OCI-LY7 (cell line): Measurements from ENCODE around the gene NRSN2. TPM values are rescaled to one million over a fixed set of nuclear protein-coding genes. Genes with fewer than 3 reads are reported as not detected.

Experiments
- BruUV-seq: library from RNA; stranded (reverse); fragments of 400-500 nt; replicated peaks from 2 replicates; lab custom pipeline; 2021; lab: Mats Ljungman, UMichigan
- CTCF ChIA-PET: fragments of 300-600 bp; sonication (Branson Sonifier 250); formaldehyde crosslinking; loops from one replicate; lab custom pipeline; 2022; ENCODE audit warnings: antibody characterized with exemption; ENCODE audit not compliant: unreplicated experiment; lab: Charles Lee
- POLR2A ChIA-PET: fragments of 300-600 bp; sonication (Branson Sonifier 250); formaldehyde crosslinking; loops from one replicate; lab custom pipeline; 2022; ENCODE audit warnings: antibody characterized with exemption; lab: Charles Lee
- DNase-seq: peaks from one replicate; pipeline ENCODE4 v3.0.0-alpha.2; 2015; ENCODE audit warnings: low spot score
- H2AFZ ChIP-seq: fragments of 200-600 bp; sonication (generic), shearing (Covaris generic); 2 replicates; pipeline ENCODE4 v1.6.1; 2014; ENCODE audit warnings: mild to moderate bottlenecking, antibody characterized with exemption, low read length, moderate library complexity
- H3K27ac ChIP-seq: fragments of 200-600 bp; sonication (generic); 2 replicates; pipeline ENCODE4 v1.5.1; 2014; ENCODE audit warnings: mixed run types, low read depth, mild to moderate bottlenecking, moderate library complexity, low read length, inconsistent platforms; ENCODE audit not compliant: poor library complexity, severe bottlenecking
- H3K36me3 ChIP-seq: fragments of 200-600 bp; sonication (generic); 2 replicates; pipeline ENCODE4 v1.6.1; 2014; ENCODE audit warnings: mild to moderate bottlenecking, antibody characterized with exemption, low read length, moderate library complexity, mixed read lengths; ENCODE audit not compliant: insufficient read depth
- H3K4me1 ChIP-seq: fragments of 200-600 bp; sonication (generic); 2 replicates; pipeline ENCODE4 v1.5.1; 2014; ENCODE audit warnings: mild to moderate bottlenecking, low read length; ENCODE audit not compliant: insufficient read depth, poor library complexity, severe bottlenecking
- H3K4me2 ChIP-seq: fragments of 200-600 bp; sonication (generic); 2 replicates; pipeline ENCODE4 v1.6.1; 2014; ENCODE audit warnings: mild to moderate bottlenecking, low read length
- H3K4me3 ChIP-seq: fragments of 200-600 bp; sonication (generic); 2 replicates; pipeline ENCODE4 v1.5.1; 2014; ENCODE audit warnings: mild to moderate bottlenecking, low read depth, low read length; ENCODE audit not compliant: poor library complexity, severe bottlenecking
- H3K79me2 ChIP-seq: fragments of 200-600 bp; sonication (generic); 2 replicates; pipeline ENCODE4 v1.6.1; 2016; ENCODE audit warnings: low read depth, mild to moderate bottlenecking, low read length, moderate library complexity, mixed read lengths; ENCODE audit not compliant: insufficient read depth
- H3K9me2 ChIP-seq: fragments of 200-600 bp; sonication (generic); 2 replicates; pipeline ENCODE4 v1.6.1; 2016; ENCODE audit warnings: mild to moderate bottlenecking, low read length, mixed read lengths; ENCODE audit not compliant: insufficient read depth
- H3K9me3 ChIP-seq: fragments of 200-600 bp; sonication (generic); 2 replicates; pipeline ENCODE4 v1.6.1; 2014; ENCODE audit warnings: mild to moderate bottlenecking, mixed run types, low read length, mixed read lengths
- H4K20me1 ChIP-seq: fragments of 200-600 bp; sonication (generic); 2 replicates; pipeline ENCODE4 v1.6.1; 2014; ENCODE audit warnings: mild to moderate bottlenecking, antibody characterized with exemption, low read length, moderate library complexity, mixed read lengths; ENCODE audit not compliant: insufficient read depth
- EZH2phosphoT487 ChIP-seq: fragments of 200-600 bp; sonication (generic); IDR thresholded peaks from 2 replicates; pipeline ENCODE4 v1.6.1; 2018; ENCODE audit warnings: low read depth, borderline replicate concordance, mild to moderate bottlenecking, mixed run types, antibody characterized with exemption, low read length, moderate library complexity, mixed read lengths
- intact Hi-C: fragments of 100-400 bp; cut with micrococcal nuclease; formaldehyde crosslinking; loops from one replicate; pipeline ENCODE4 v1.10.0; 2022; ENCODE audit not compliant: unreplicated experiment
- total RNA-seq, 2 experiments: library from RNA; depleted of rRNA in 1 of 2; stranded (reverse); fragments of >200 nt in 1 of 2; shearing (Covaris generic) in 1 of 2; gene quantifications; 2 replicates each; pipeline ENCODE4 v1.2.3, GENCODE V29; 2014 to 2022
- TF ChIP-seq, protein P1 (sequence below): fragments of 200-600 bp; sonication (generic); conservative IDR thresholded peaks from 2 replicates; pipeline ENCODE4 v1.5.1; 2014; ENCODE audit warnings: mild to moderate bottlenecking, antibody characterized with exemption, low read length, moderate library complexity, mixed read lengths

Gene NRSN2
- total RNA-seq, 2 experiments from 2014 or later = 0.32 to 0.86 TPM

DNA sequence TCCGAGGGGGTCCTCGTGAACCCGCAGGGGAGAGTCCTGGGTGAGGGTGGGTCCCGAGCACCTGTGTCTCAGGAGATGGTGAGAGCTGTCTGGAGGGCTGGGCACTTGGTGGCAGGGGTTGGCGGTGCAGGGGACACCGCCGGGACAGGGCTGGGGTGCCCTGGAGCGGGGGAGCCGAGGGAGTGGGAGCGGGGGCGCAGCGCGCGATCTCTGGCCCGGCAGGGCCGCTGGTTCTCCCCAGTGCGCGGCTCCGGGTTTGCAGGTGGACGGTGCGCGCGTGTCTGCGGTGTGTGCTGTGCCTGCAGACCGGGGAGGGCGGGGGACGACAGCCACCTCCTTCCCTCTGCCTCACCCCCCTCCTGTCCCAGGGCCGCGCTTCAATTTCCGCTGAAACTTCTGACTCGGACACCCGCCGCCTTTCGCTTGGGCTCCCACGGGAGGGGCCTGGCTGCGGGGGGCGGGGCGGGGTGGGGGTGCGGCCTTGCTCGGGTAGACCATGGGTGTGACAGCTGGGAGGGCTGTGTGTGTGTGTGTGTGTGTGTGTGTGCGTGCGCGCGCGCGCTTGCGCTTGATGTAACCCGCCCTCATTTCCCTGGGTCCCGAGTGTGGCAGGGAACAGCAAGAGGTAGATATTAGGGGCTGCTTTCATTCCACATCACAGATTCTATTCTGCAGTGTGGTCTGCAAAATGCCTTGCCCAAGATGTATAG is 34.8 kb downstream of the NRSN2 start:
- Histone ChIP-seq H3K79me2 (peaks cover 52% of the 10 kb centered on the region), H3K27ac (peak overlapping the region; percentile 90), H3K9me3 (no peaks in the 10 kb centered on the region), H2AFZ (no peak overlapping the region), H3K4me3 (peak overlapping the region; percentile 92), H3K9me2 (no peaks in the 10 kb centered on the region), H3K36me3 (peaks cover 41% of the 10 kb centered on the region), H3K4me2 (peak overlapping the region; percentile 73), H3K4me1 (peaks cover 42% of the 10 kb centered on the region), H4K20me1 (peaks cover 18% of the 10 kb centered on the region; the same call in 1 of the 2 replicates)
- intact Hi-C loops = loop anchor here (2.0 kb wide), 1 partner anchor 25 kb away; no protein-coding TSS in a partner anchor
- BruUV-seq = no TSS peak
- POLR2A ChIA-PET = interaction anchor here (0.9 to 4.7 kb wide), 6 partner anchors 10 to 25 kb away, joined by 3 to 49 read pairs (median 6); no protein-coding TSS in a partner anchor
- CTCF ChIA-PET = interaction anchor here (0.9 to 1.2 kb wide), 2 partner anchors 19 to 21 kb away, joined by 3 to 6 read pairs; no protein-coding TSS in a partner anchor
- DNase-seq = peak; percentile 92
- TF ChIP-seq, protein P1, sequence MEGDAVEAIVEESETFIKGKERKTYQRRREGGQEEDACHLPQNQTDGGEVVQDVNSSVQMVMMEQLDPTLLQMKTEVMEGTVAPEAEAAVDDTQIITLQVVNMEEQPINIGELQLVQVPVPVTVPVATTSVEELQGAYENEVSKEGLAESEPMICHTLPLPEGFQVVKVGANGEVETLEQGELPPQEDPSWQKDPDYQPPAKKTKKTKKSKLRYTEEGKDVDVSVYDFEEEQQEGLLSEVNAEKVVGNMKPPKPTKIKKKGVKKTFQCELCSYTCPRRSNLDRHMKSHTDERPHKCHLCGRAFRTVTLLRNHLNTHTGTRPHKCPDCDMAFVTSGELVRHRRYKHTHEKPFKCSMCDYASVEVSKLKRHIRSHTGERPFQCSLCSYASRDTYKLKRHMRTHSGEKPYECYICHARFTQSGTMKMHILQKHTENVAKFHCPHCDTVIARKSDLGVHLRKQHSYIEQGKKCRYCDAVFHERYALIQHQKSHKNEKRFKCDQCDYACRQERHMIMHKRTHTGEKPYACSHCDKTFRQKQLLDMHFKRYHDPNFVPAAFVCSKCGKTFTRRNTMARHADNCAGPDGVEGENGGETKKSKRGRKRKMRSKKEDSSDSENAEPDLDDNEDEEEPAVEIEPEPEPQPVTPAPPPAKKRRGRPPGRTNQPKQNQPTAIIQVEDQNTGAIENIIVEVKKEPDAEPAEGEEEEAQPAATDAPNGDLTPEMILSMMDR = no peak; the same call in 1 of the 2 replicates
- no peak for TF ChIP-seq EZH2phosphoT487

DNA sequence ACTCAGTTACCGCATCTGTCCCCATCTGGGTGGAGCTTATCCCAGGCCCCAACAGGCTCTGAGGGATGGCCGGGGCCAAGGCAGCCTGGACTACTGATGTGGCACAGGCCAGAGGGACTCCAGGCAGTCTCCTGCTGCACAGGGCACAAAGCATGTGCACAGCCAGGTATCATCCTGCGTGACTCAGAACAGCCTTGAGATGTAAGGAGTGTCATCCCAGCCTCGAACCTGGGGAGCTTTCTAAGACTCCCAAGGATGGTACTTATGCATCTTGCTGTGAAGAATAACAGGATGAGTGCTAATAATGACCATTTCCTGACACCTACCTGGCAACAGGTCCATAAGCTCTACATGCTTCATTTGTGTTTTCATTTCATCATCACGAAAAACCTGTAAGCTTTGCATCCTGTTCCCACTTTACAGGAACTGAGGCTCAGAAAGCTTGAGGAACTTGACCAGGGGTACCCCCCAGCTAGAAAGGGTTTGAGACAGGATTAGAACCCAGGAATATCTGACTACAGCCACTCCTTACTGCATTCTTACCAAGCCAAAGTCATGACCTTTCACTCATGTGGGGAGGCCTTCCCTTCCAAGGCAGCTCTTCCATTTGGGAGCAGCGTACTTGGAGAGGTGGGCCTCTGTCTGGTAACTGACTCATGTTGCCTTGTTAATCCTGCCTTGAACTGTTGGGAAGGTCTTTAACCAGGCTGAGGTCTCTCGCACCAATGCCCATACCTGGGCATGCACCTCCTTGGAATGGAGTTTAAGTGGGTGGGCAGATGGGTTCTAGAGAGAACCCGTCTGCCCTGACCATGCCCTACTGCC is 35.6 kb downstream of the NRSN2 start:
- Histone ChIP-seq H3K36me3 (peaks cover 48% of the 10 kb centered on the region), H3K4me2 (peak overlapping the region; percentile 73), H3K4me3 (peak overlapping the region; percentile 92), H3K9me3 (no peaks in the 10 kb centered on the region), H2AFZ (no peak overlapping the region), H3K4me1 (peaks cover 42% of the 10 kb centered on the region), H3K9me2 (no peaks in the 10 kb centered on the region), H3K27ac (peak overlapping the region; percentile 90), H3K79me2 (peaks cover 59% of the 10 kb centered on the region), H4K20me1 (peaks cover 18% of the 10 kb centered on the region; the same call in 1 of the 2 replicates)
- DNase-seq = no peak
- CTCF ChIA-PET = interaction anchor here (0.9 to 1.7 kb wide), 3 partner anchors 18 to 20 kb away, joined by 3 to 6 read pairs (median 4); no protein-coding TSS in a partner anchor
- POLR2A ChIA-PET = interaction anchor here (0.9 to 4.7 kb wide), 7 partner anchors 11 to 58 kb away, joined by 3 to 49 read pairs (median 3); no protein-coding TSS in a partner anchor
- TF ChIP-seq EZH2phosphoT487 = no peak
- TF ChIP-seq, protein P1 = no peak
- intact Hi-C loops = no loop called here
- no TSS peak for BruUV-seq
